OCI-LY3 (cell line): ENCODE results near the gene ERF.

ENCODE experiments used
- CTCF ChIP-seq: fragments of 200-600, 300-600 bp; sonication (generic); IDR thresholded peaks from 2 replicates; pipeline ENCODE4 v1.5.1; 2014; ENCODE audit warnings: antibody characterized with exemption, low read length, low read depth
- EZH2phosphoT487 ChIP-seq: fragments of 200-600 bp; shearing (Covaris generic); IDR thresholded peaks from 2 replicates; pipeline ENCODE4 v1.6.1; 2018; ENCODE audit warnings: antibody characterized with exemption, mixed run types, low read depth

DNA sequence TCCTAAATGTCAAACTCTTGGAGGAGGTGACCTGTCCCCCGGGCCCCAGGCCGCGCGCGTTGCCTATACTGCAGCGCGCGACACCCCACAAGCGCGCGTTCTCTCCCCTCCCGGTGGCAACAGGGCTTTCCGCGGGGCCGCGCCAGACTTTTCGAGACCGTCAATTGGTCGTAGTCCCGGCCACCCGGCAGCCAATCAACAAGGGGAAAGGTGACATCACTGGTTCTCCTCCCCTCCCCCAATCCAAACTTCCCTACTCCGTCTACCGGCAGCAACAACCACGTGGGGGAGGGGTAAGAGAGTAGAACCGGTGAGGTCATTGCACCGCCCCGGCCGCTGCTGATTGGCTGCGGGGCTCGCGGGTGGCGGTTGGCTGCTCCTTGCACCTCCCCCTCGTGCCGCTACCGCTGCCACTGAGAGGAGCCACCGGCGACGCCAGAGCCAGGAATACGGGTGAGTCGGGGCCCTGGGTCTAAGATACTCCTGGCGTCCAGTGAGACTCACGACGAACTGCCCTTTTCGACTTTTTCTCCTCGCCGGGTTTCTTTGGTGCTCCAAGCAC lies 13.3 kb upstream of the ERF start:
- TF ChIP-seq CTCF (no peak), EZH2phosphoT487 (no peak)
